Measurements from ENCODE around the gene TINAGL1.
A peak's percentile ranks its signal among the peaks of the same experiment; 100 is the strongest.

Gene TINAGL1

DNA sequence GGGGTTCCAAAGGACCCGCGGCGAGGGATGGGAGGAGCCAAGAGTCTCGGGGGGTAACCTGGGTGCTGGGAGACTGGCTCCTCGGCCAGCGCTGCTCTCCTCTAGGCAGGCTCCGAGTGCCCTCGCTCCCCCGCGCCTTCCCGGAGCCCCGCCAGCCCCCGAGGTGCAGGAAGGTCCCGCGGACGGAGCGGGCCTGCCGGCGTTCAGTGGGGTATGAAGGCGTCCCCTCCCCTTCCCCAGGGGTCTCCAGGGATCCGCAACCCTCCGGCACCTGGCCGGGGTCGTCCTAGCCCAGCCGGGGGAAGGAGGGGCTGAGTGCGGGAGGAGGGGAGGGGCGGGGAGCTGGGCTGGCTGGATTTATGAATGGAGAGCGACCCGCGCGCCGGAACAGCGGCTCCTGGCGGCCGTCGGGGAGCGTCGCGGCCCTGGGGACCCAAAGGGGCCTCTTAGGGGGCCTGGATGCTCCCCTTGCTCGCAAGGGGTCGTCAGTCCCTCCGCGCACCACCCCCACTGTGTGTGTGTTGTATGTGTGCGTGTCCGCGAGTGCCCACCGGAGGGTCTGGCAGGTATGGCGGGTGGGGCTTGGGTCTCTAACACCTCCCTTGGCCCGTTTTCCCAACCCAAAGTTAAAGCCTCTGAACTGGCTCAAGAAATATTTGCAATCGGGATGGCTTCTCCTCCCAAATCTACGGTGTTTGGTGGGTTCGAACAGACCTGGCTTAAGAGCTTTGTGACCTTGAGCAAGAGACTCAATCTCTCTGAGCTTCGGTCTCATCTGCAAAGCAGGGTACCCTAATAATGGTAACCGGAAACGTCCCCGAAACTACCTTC lies 41.8 kb downstream of the TINAGL1 start:
- in situ Hi-C loops (cut with MboI; ENCODE audit: low sequenced_read_pairs) = no loop called here
- H3K4me3 ChIP-seq = peak overlapping the region; percentile 58
- peaks cover 6% of the 10 kb centered on the region; the same call in 1 of the 2 replicates for H3K27me3 ChIP-seq (ENCODE audit: low read depth)
- no peaks in the 10 kb centered on the region for H3K9me3 ChIP-seq
- no peaks in the 10 kb centered on the region; the same call in 1 of the 2 replicates for H3K4me1 ChIP-seq
- no peaks in the 10 kb centered on the region for H3K36me3 ChIP-seq (replicated peaks)
- DNase-seq (ENCODE audit: low spot score in 2 of 2) = peak; percentile 62 to 82

DNA sequence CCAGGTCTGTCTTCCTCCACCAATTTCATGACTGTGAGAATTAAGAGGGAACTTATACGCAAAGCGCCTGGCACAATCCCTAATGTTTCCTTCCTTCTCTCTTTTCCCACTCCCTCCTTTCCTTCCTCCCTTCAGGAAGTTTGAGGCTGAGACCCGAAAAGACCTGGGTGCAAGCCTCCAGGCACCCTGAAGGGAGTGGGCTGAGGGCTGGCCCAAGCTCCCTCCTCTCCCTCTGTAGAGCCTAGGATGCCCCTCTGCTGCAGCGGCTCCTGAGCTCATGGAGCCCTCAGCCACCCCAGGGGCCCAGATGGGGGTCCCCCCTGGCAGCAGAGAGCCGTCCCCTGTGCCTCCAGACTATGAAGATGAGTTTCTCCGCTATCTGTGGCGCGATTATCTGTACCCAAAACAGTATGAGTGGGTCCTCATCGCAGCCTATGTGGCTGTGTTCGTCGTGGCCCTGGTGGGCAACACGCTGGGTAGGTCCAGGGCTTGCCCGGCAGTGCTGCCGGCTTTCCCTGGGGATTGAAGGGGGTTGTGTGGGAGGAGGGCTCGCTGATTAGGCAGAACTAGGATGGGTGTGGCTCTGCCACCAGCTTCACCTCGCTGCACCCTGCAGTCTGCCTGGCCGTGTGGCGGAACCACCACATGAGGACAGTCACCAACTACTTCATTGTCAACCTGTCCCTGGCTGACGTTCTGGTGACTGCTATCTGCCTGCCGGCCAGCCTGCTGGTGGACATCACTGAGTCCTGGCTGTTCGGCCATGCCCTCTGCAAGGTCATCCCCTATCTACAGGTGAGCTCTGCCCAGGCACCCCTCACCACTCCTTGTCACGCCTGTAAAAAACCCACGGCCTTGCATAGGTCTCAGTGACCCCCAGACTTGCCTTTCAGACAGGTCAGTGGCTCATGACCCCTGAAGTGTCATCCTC lies 42.9 kb downstream of the TINAGL1 start:
- Histone ChIP-seq H3K9me3 (no peaks in the 10 kb centered on the region), H3K4me1 (no peaks in the 10 kb centered on the region; the same call in 1 of the 2 replicates), H3K4me3 (no peak overlapping the region), H3K27me3 (ENCODE audit: low read depth) (peaks cover 6% of the 10 kb centered on the region; the same call in 1 of the 2 replicates), H3K36me3 (replicated peaks) (no peaks in the 10 kb centered on the region)
- in situ Hi-C loops (cut with MboI; ENCODE audit: low sequenced_read_pairs) = no loop called here
- DNase-seq (ENCODE audit: low spot score in 2 of 2) = no peak

- peaks cover 6% of the 10 kb centered on the region; the same call in 1 of the 2 replicates for H3K27me3 ChIP-seq (ENCODE audit: low read depth)
- no peak overlapping the region for H3K4me3 ChIP-seq
- no peaks in the 10 kb centered on the region for H3K9me3 ChIP-seq
- in situ Hi-C loops (cut with MboI; ENCODE audit: low sequenced_read_pairs) = no loop called here
- no peak for DNase-seq (ENCODE audit: low spot score in 2 of 2)
- no peaks in the 10 kb centered on the region for H3K36me3 ChIP-seq (replicated peaks)
- no peaks in the 10 kb centered on the region; the same call in 1 of the 2 replicates for H3K4me1 ChIP-seq
These were observed 44.5 kb downstream of the TINAGL1 start for GRCh38 chr1:31620631-31621497.

DNA sequence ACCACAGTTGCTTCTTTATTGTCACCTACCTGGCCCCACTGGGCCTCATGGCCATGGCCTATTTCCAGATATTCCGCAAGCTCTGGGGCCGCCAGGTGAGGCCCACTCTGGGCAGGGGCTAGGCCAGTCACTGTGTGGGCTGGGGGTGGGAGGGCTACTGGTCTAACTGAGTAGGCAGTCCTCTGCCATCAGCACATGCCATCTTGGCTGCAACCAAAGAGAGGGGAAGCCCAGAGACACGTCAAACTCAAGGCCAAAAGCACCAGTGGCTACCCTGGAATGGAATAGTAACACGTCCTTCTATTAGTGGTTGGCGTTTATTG lies 45.1 kb downstream of the TINAGL1 start:
- Histone ChIP-seq H3K4me3 (no peak overlapping the region), H3K9me3 (no peaks in the 10 kb centered on the region), H3K36me3 (replicated peaks) (no peaks in the 10 kb centered on the region), H3K27me3 (ENCODE audit: low read depth) (peaks cover 3% of the 10 kb centered on the region; the same call in 1 of the 2 replicates), H3K4me1 (no peaks in the 10 kb centered on the region; the same call in 1 of the 2 replicates)
- no peak for DNase-seq (ENCODE audit: low spot score in 2 of 2)
- in situ Hi-C loops (cut with MboI; ENCODE audit: low sequenced_read_pairs) = no loop called here

DNA sequence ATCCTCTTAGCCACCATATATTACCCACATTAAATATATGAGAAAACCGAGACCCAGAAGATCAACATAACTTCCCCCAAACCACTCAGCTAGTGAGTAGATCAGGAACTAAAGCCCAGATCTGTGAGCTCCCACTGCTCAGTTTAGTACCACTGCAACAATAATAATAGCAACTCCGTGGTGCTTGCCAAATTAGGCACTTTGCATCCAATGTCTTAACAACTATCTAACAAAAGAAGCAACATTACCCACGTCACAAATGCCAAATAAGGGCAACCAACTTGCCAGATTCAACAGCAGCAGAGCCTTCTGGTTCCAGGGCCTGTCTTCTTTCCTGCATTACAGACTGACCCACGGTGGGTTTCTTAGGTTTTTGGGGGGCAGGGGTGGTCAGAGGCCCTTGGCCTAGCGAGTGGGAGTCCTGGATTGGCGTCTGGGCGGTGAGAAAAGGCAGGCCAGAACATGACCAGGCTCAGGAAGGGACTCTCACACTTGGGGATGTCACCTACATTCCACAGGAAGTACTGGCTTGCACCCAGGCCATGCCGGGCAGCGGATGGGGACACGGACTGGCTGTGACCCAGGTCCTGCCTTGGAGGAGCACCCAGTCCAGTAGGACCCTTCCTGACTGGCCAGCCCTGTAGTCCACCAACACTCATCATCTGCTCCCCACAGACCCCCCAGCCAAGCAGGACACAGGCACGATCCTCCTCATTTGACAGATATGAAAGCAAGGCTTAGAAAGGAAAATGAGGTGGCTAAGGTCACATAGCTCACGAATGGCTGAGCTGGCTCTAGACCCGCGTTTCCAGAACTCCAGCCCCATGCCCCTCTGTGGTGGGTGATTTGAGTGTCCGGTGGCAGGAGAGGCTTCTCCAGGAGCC lies 45.8 kb downstream of the TINAGL1 start:
- Histone ChIP-seq H3K36me3 (replicated peaks) (no peaks in the 10 kb centered on the region), H3K9me3 (no peaks in the 10 kb centered on the region), H3K4me1 (no peaks in the 10 kb centered on the region; the same call in 1 of the 2 replicates), H3K4me3 (no peak overlapping the region), H3K27me3 (ENCODE audit: low read depth) (peaks cover 2% of the 10 kb centered on the region; the same call in 1 of the 2 replicates)
- DNase-seq (ENCODE audit: low spot score in 2 of 2) = no peak
- in situ Hi-C loops (cut with MboI; ENCODE audit: low sequenced_read_pairs) = no loop called here

DNA sequence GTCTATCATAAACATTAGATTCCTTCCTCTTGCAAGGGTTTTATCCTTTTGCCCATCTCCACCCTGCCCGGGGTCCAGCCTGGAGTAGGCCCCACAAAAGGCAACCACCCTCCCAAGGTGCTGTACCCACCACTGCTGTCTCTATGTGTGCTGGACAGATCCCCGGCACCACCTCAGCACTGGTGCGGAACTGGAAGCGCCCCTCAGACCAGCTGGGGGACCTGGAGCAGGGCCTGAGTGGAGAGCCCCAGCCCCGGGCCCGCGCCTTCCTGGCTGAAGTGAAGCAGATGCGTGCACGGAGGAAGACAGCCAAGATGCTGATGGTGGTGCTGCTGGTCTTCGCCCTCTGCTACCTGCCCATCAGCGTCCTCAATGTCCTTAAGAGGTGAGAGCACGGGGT lies 47.0 kb downstream of the TINAGL1 start:
- Histone ChIP-seq H3K4me3 (no peak overlapping the region), H3K36me3 (replicated peaks) (peaks cover 1% of the 10 kb centered on the region; the same call in 1 of the 2 replicates), H3K4me1 (no peaks in the 10 kb centered on the region), H3K9me3 (no peaks in the 10 kb centered on the region), H3K27me3 (ENCODE audit: low read depth) (no peaks in the 10 kb centered on the region)
- DNase-seq (ENCODE audit: low spot score in 2 of 2) = no peak
- in situ Hi-C loops (cut with MboI; ENCODE audit: low sequenced_read_pairs) = no loop called here

GRCh38 chr1:31624309-31624708 lies 48.0 kb downstream of the TINAGL1 start:
- no peak for DNase-seq (ENCODE audit: low spot score in 2 of 2)
- H3K9me3 ChIP-seq = no peaks in the 10 kb centered on the region
- peaks cover 11% of the 10 kb centered on the region for H3K36me3 ChIP-seq (replicated peaks)
- H3K4me1 ChIP-seq = no peaks in the 10 kb centered on the region
- in situ Hi-C loops (cut with MboI; ENCODE audit: low sequenced_read_pairs) = no loop called here
- H3K4me3 ChIP-seq = no peak overlapping the region
- H3K27me3 ChIP-seq (ENCODE audit: low read depth) = no peaks in the 10 kb centered on the region

DNA sequence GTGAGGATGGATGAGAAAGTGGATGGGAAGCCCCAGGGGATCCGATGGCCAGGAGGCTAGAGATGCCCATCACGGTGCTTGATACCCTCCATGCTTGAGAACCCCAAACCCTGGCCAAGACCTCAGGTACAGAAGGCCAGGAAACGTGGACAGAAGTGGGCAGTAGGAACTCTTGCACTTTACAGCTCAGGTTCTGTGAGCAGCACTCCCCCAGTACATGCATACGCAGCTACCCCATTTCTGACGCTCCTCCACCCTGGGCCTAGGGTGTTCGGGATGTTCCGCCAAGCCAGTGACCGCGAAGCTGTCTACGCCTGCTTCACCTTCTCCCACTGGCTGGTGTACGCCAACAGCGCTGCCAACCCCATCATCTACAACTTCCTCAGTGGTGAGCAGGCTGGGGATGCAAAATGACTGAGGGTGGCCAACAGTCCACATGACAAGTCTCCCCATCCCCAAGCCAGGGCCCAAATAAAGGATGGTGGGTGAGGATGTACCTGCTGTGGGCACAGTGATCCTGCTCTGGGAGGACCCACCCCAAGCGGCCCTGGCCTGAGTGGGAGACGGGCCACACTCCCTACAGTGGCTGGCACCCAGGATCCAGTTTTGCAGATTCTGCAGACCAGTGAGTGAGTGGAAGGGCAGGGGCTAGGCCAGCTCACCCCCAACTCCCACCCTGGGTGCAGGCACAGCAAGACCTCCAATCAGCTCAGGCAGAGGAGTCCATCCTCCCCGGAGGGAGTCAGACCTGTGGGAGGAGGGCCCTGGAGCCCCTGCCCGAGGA lies 48.6 kb downstream of the TINAGL1 start:
- no peak overlapping the region for H3K4me3 ChIP-seq
- H3K36me3 ChIP-seq (replicated peaks) = peaks cover 15% of the 10 kb centered on the region
- no peak for DNase-seq (ENCODE audit: low spot score in 2 of 2)
- no peaks in the 10 kb centered on the region for H3K9me3 ChIP-seq
- H3K27me3 ChIP-seq (ENCODE audit: low read depth) = no peaks in the 10 kb centered on the region
- H3K4me1 ChIP-seq = no peaks in the 10 kb centered on the region
- in situ Hi-C loops (cut with MboI; ENCODE audit: low sequenced_read_pairs) = no loop called here

DNA sequence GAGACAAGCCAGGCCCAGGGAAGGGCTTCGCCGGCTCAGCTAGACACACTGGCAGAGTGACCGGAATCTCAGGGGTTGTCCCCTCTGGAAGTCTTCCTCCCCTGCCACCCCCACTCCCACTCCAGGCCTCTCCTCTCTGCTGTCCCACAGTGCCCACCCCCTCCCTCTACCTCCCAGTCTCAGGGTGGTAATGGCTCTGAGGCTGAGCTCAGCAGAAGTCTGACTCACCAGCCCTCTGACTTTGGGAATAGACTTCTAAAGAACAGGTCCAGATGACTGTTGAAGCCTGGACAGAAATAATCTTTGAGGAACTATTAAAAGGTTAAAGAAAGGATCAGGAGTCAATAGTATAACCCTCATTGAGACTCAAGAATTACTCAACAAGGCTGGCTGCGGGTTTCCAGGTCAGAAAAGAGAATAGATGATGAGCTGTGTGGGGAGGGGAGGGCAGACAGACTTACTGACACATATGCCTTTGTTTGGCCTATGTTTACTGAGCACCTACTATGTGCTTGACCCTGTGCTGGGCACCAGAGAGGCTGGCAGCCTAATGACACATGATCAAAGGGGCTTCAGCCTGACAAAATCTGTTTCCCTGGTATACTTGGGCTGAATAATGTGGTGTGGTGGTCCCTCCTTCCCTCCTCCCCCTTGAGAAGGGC lies 49.4 kb downstream of the TINAGL1 start:
- Histone ChIP-seq H3K4me1 (no peaks in the 10 kb centered on the region), H3K27me3 (ENCODE audit: low read depth) (no peaks in the 10 kb centered on the region), H3K36me3 (replicated peaks) (peaks cover 20% of the 10 kb centered on the region), H3K9me3 (no peaks in the 10 kb centered on the region), H3K4me3 (no peak overlapping the region)
- no peak for DNase-seq (ENCODE audit: low spot score in 2 of 2)
- in situ Hi-C loops (cut with MboI; ENCODE audit: low sequenced_read_pairs) = no loop called here

DNA sequence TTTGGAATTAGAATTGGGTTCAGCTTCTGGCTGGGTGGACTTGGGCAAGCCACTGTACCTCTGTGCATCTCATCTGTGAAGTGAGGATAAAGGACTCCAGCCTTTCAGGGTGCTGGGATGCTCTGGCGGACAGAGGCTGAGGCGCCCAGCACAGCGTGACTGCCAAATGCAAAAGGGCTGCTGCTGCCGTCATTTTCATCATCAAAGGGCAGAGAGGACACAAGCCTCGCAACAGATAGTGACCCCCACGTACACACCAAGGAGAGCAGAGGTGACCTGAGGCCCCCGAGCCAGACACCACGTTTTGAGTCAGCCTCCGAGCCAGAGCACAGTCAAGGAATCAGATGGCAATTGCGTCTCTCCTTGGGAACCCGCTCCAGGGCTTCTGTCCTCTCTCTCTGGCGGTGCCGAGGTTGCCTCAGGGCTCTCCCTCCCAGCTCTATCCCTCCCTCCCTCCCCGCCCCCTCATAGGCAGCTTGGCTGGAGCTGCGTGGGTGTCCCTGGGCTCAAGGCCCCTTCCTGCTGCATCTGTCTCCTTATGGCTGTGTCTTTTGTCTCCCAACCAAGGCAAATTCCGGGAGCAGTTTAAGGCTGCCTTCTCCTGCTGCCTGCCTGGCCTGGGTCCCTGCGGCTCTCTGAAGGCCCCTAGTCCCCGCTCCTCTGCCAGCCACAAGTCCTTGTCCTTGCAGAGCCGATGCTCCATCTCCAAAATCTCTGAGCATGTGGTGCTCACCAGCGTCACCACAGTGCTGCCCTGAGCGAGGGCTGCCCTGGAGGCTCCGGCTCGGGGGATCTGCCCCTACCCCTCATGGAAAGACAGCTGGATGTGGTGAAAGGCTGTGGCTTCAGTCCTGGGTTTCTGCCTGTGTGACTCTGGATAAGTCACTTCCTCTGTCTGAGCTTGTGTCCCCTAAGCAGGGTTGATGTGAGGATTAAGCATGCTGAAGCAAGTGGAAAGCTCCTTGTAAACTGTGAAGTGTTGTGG lies 50.2 kb downstream of the TINAGL1 start:
- Histone ChIP-seq H3K4me3 (no peak overlapping the region), H3K36me3 (replicated peaks) (peaks cover 28% of the 10 kb centered on the region), H3K4me1 (no peaks in the 10 kb centered on the region), H3K27me3 (ENCODE audit: low read depth) (no peaks in the 10 kb centered on the region), H3K9me3 (no peaks in the 10 kb centered on the region)
- DNase-seq (ENCODE audit: low spot score in 2 of 2) = no peak
- in situ Hi-C loops (cut with MboI; ENCODE audit: low sequenced_read_pairs) = no loop called here
